ENCODE measurements around the gene MBD5. TPM values are rescaled to one million over a fixed set of nuclear protein-coding genes. Genes with fewer than 3 reads are reported as not detected.
A peak's percentile ranks its signal among the peaks of the same experiment; 100 is the strongest.

Gene MBD5
- polyA plus RNA-seq, 1 donor: 52.6 TPM

GRCh38 chr2:148548716-148549400 is 528.0 kb downstream of the MBD5 start:
- no peak for DNase-seq

- DNase-seq: no peak
Measured at GRCh38 chr2:148552675-148553331, 531.9 kb downstream of the MBD5 start.

GRCh38 chr2:148553332-148553887 is 532.5 kb downstream of the MBD5 start:
- DNase-seq: no peak

- no peak for DNase-seq
Measured at GRCh38 chr2:148554459-148555247, 533.8 kb downstream of the MBD5 start.

GRCh38 chr2:148555622-148556294 is 534.9 kb downstream of the MBD5 start:
- DNase-seq: no peak

GRCh38 chr2:148557844-148558436 is 537.0 kb downstream of the MBD5 start:
- DNase-seq: no peak

- DNase-seq: peak; percentile 32
Measured at GRCh38 chr2:148560496-148560895, 539.6 kb downstream of the MBD5 start.

- DNase-seq: no peak
Measured at GRCh38 chr2:148561389-148561788, 540.5 kb downstream of the MBD5 start.

GRCh38 chr2:148565272-148565894 is 544.5 kb downstream of the MBD5 start:
- DNase-seq: no peak

Other genes starting within 250 kb of the MBD5 start
- 33.0 TPM for gene ACVR2A, start 176.1 kb upstream of the MBD5 start, polyA plus RNA-seq (ENCODE audit: insufficient read length)
- gene ORC4, start 354 bp upstream of the MBD5 start, polyA plus RNA-seq (ENCODE audit: insufficient read length): 145 TPM